A549 treated with RU486 at 1 μM for 4 hours (cell line): ENCODE measurements around the gene RDH16. TPM values are rescaled to one million over a fixed set of nuclear protein-coding genes. Genes with fewer than 3 reads are reported as not detected.

Source experiments
- total RNA-seq: library from RNA; stranded (reverse); fragments of 200-300 nt; extraction: Qiagen RNA extraction; gene quantifications from 5 replicates; pipeline ENCODE4 v1.2.3, GENCODE V29; 2022; ENCODE audit warnings: low read depth

The RDH16 gene
- total RNA-seq: 0.07 to 0.10 TPM (median 0.09 TPM) in 5 replicates

GRCh38 chr12:56957229-56958052, at the start of gene RDH16:
TSS of gene RDH16 (minus strand) at chr12:56957608. CDS start at chr12:56957462, 146 bp downstream.

GRCh38 chr12:57005980-57006808, 48.8 kb upstream of the RDH16 start, which contains the start of gene ZBTB39:
TSS of gene ZBTB39 (minus strand) at chr12:57006546. CDS start at chr12:57004917, 1,629 bp downstream.

DNA sequence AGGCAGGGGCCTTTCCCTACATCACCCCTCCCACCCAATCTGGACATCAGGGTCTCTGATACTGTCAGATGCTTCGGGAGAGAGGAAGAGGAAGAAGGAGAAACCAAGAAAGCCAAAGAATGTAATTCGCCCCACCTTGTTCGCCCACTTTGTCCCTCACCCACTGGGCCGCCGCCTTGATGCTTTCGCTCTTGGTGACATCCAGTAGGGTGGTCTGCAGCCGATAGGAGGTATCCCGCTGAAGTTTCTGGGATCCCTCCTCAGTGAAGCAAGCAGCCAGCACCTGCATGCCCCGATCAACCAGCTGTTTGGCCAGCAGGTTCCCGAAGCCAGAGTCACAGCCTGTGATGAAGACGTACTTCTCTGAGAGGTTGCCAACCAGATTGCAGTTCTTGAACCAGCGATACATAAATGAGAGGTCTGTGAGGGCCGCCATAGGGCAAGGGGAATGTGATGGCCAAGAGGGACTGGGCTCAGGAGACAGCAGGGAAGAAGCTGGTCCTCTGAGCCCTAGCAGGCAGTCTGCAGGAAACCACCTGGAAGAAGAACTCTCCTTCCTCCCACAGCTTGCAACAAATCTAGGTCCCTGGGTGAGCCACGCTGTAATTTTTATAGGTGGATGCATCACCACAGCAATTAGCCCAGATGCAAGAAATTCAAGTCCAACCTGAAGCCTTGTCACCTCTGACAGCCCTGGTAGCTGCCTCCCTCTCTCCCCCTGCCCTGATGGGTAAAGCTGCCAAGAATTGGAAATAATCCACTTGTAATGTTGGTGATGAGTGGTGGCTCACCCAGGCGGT, 23.4 kb downstream of the RDH16 start, which contains the start of gene SDR9C7:
TSS of gene SDR9C7 (minus strand) at position 583 of the 800 bp plus-strand sequence. CDS start at position 436, 147 bp downstream.

Other genes starting within 250 kb of the RDH16 start
- 1,520 to 2,027 TPM (median 1,634 TPM) in 5 replicates for gene NACA, start 232.3 kb downstream of the RDH16 start, total RNA-seq
- gene PRIM1, start 205.3 kb downstream of the RDH16 start, total RNA-seq: 21.8 to 29.8 TPM (median 28.1 TPM) in 5 replicates
- gene HSD17B6, start 194.3 kb downstream of the RDH16 start, total RNA-seq: 0.51 to 2.1 TPM (median 1.7 TPM) in 5 replicates
- not detected in 5 replicates for gene SDR9C7, start 23.2 kb downstream of the RDH16 start, total RNA-seq
- gene ZBTB39, start 48.9 kb upstream of the RDH16 start, total RNA-seq: 4.4 to 6.0 TPM (median 5.7 TPM) in 5 replicates
- 0.20 TPM in 1 of 5 replicates, not detected in the others for gene TAC3, start 58.9 kb upstream of the RDH16 start, total RNA-seq
- gene MYO1A, start 92.5 kb upstream of the RDH16 start, total RNA-seq: 0.07 to 0.38 TPM (median 0.17 TPM) in 3 of 5 replicates, not detected in the others
- 10.4 to 18.6 TPM (median 15.8 TPM) in 5 replicates for gene NEMP1, start 121.2 kb upstream of the RDH16 start, total RNA-seq
- 16.4 to 18.9 TPM (median 18.4 TPM) in 5 replicates for gene NAB2, start 131.5 kb upstream of the RDH16 start, total RNA-seq
- gene STAT6, start 153.8 kb upstream of the RDH16 start, total RNA-seq: 36.7 to 55.0 TPM (median 49.2 TPM) in 5 replicates
- 16.3 to 22.4 TPM (median 19.3 TPM) in 5 replicates for gene LRP1, start 170.9 kb upstream of the RDH16 start, total RNA-seq
- gene LRP1-AS, start 190.0 kb upstream of the RDH16 start, total RNA-seq: not detected in 5 replicates